Stimulated activated CD8-positive, alpha-beta memory T cell treated with anti-CD3 and anti-CD28 coated beads, Interleukin-4, amount 100 ng/mL, for 24 hours (primary cell): Measurements from ENCODE around the gene TBKBP1.

Experiments used
- DNase-seq: peaks from one replicate; pipeline ENCODE4 v3.0.0-alpha.2; 2020; ENCODE audit warnings: low read depth

TBKBP1 gene

GRCh38 chr17:47693731-47694580, at the start of gene TBKBP1:
TBKBP1 (plus strand) TSS chr17:47694161; CDS start chr17:47696113, 1,952 bp downstream.
- DNase-seq: no peak

GRCh38 chr17:47644324-47644723, 49.6 kb upstream of the TBKBP1 start:
- DNase-seq: no peak

GRCh38 chr17:47649153-47649971, 44.6 kb upstream of the TBKBP1 start, which contains the start of gene KPNB1:
KPNB1 (plus strand) TSS chr17:47649919; CDS start chr17:47650245, 326 bp downstream.
- DNase-seq: peak; percentile 95

- DNase-seq: peak; percentile 39
Observed at GRCh38 chr17:47649972-47650524, 43.9 kb upstream of the TBKBP1 start.

- peak; percentile 93 for DNase-seq
Observed at GRCh38 chr17:47650525-47651522, 43.1 kb upstream of the TBKBP1 start.

- DNase-seq: no peak
Observed at GRCh38 chr17:47651704-47652103, 42.3 kb upstream of the TBKBP1 start.

- DNase-seq: no peak
Observed at GRCh38 chr17:47652570-47652969, 41.4 kb upstream of the TBKBP1 start.

- DNase-seq: no peak
Observed at GRCh38 chr17:47653442-47653841, 40.5 kb upstream of the TBKBP1 start.

GRCh38 chr17:47654991-47655390, 39.0 kb upstream of the TBKBP1 start:
- no peak for DNase-seq

GRCh38 chr17:47660064-47660492, 33.9 kb upstream of the TBKBP1 start:
- DNase-seq: no peak

- peak; percentile 31 for DNase-seq
Observed at GRCh38 chr17:47663912-47664623, 29.9 kb upstream of the TBKBP1 start.

- no peak for DNase-seq
Observed at GRCh38 chr17:47664624-47664941, 29.4 kb upstream of the TBKBP1 start.

GRCh38 chr17:47665655-47666054, 28.3 kb upstream of the TBKBP1 start:
- no peak for DNase-seq

GRCh38 chr17:47669081-47669480, 24.9 kb upstream of the TBKBP1 start:
- no peak for DNase-seq

GRCh38 chr17:47670064-47670463, 23.9 kb upstream of the TBKBP1 start:
- no peak for DNase-seq

GRCh38 chr17:47674499-47674898, 19.5 kb upstream of the TBKBP1 start:
- DNase-seq: no peak

- DNase-seq: no peak
Observed at GRCh38 chr17:47675380-47676198, 18.4 kb upstream of the TBKBP1 start.

GRCh38 chr17:47676199-47676472, 17.8 kb upstream of the TBKBP1 start:
- DNase-seq: no peak

- no peak for DNase-seq
Observed at GRCh38 chr17:47676510-47677165, 17.3 kb upstream of the TBKBP1 start.

GRCh38 chr17:47678196-47678595, 15.8 kb upstream of the TBKBP1 start:
- no peak for DNase-seq
